GM11168 (cell line): ENCODE data around the gene RORC.
"Not testable (repeated sequence)": the region's sequence is repeated elsewhere in the genome, so short reads cannot be mapped to it uniquely, and the experiment has no call there.

Experiments
- in situ Hi-C: fragments of 300-500 bp; cut with MboI; formaldehyde crosslinking; loops from one replicate; pipeline ENCODE4 v1.12.0; 2022; ENCODE audit warnings: low sequenced_read_pairs; ENCODE audit not compliant: unreplicated experiment

RORC gene

DNA sequence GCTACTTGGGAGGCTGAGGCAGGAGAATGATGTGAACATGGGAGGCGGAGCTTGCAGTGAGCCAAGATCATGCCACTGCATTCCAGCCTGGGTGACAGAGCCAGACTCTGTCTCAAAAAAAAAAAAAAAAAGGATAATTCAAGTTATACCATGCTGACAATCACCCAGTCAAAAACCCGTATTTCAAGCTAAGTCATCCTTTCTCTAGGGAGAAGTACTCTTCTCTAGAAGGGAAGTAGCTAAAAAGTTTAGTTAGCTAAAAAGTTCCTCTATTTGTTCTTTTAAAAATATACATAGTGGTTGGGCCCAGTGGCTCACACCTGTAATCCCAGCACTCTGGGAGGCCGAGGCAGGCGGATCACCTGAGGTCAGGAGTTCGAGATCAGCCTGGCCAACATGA, 50.9 kb downstream of the RORC start:
- in situ Hi-C loops, result not testable (repeated sequence)

DNA sequence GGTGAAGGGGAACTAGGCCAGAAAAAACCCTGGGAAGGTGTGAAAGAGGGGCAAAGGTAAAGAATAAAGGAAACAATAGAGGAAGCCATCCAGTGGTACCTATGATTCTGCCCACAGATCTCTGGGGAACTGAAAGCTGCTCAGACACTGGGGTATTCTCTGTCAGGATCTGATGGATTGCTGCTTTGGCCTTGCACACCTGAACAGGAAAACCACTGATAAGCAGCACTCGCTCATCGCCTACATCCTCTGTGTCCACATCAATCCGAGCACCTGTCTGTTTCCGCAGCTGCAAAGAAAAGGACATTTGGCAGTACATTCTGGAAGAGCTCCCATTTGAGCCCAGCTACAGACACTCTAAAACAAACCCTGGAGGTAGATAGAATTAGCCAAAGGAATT, 51.8 kb downstream of the RORC start:
- in situ Hi-C loops, result no loop called here

DNA sequence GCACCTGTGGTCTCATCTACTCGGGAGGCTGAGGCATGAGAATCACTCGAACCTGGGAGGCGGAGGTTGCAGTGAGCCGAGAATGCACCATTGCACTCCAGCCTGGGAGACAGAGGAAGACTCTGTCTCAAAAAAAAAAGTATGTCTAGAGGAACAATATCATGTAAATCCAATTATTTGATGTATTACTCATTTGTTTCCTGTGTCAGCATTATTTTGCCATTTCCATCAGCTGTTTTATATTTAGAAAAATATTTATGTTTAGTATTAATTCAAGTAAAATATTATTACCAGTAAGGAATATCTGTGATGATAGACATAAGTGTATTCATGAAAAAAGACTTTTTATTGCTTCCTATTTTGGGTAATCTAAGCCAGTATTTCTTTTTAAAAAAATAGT, 54.3 kb downstream of the RORC start:
- in situ Hi-C loops, result no loop called here

DNA sequence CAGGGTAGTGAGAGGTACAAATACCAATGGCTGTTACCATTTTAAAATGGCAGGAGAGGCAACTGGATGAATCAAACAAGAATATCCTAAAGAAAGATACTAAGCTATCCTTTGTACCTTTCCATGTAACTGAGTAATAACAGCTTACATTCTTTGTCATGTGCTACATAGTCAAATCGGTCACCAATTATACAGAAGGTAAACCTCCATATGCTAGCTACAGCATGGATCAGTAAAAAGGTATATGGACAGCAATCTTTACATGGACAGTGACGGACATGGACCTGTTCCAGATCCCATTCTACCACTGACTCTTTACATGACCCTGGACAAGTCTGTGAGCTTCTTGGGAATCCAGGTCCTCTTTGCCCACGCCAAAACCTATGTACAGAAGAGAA, 54.9 kb downstream of the RORC start:
- in situ Hi-C loops, result no loop called here

DNA sequence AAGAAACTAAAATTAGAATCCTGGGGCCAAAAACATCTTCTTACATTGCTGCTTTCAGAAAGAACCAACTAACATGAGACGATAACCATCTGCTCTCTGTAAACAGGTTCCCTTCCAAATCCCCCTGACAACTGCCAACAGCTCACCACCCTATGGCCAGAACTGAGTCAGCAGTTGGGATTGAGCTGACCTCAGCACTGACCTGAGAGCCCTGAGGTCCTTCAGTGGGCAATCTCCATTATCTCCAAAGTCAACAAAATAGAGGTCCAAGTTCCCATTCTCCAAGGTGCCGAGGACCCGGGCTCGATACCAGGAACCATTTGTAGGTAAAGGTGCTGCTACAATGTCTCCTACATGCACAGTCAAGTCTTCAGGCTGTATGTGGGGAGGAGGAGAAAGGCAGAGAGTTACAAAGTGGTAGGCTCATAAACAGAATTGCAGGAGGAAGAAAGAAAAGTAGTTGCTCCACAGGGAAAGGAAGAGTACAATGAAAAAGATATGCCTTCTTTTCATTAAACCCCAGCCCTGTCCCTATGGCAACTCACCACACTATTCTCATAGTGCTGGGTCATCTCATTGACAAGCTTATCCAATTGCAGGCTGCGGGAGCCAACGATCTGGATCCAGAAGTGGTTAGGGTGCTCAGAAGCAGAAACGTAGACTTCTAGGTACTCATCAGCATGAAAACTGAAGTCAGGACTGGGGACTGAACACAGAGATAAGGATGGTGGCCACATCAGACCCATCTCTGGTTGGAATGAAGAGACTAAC, 55.5 kb downstream of the RORC start:
- in situ Hi-C loops, result no loop called here

DNA sequence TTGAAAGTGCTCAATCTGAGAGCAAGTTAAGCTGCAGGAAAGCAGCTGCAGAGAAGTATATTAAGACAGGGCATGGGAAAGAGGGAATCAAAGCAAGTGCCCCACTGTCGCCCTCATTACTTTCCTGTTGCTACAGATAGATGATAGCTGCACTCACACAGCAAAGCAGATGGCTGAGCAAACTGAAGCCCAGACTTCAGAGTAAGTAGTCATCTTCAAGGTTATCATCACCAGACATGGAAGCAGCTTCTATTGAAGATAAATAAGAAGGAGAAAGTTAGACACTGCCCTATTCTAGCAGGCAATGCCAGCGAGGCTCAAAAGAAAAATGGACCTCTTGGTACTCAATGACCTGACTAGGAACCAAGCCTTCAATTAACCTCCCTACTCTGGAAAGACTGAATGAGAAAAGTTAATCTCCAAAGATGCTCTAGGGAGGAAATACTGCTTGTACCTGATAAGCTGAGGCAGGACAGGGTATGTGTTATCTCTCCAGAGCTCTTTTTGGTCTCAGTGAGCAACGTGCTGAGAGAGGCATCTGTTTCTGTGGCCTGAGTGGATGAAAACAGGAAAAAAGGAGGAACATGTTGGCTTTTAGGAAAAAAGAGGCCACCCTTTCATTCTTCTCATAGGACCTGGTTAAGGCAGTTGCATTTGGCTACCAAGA, 57.2 kb downstream of the RORC start:
- in situ Hi-C loops, result no loop called here

DNA sequence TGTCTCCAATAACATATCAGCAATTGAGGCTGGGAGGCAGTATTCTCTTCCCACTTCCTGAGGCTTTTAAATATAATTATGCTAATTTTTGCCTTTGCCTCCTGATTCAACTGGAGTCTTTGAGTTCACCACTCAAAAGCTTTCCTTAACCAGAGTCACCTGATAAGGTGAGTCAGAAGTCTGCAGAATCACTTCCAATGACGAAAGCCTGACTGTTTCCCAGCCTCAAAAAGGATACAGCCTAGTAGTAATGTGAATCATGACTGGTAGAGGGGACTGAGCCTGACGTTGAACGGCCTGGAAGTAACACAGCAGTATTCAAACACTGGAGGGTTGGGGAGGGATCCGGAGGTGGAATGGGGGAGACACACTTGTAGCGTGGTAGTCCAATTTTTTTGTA, 57.9 kb downstream of the RORC start:
- in situ Hi-C loops, result no loop called here

DNA sequence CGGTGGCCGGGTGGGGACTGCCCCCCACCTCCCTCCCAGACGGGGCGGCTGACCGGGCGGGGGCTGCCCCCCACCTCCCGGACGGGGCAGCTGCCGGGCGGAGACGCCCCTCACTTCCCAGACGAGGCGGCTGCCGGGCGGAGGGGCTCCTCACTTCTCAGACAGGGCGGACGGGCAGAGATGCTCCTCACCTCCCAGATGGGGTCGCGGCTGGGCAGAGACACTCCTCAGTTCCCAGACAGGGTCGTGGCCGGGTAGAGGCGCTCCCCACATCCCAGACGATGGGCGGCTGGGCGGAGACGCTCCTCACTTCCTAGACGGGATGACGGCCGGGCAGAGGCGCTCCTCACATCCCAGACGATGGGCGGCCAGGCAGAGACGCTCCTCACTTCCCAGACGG, 62.3 kb downstream of the RORC start:
- in situ Hi-C loops, result not testable (repeated sequence)

DNA sequence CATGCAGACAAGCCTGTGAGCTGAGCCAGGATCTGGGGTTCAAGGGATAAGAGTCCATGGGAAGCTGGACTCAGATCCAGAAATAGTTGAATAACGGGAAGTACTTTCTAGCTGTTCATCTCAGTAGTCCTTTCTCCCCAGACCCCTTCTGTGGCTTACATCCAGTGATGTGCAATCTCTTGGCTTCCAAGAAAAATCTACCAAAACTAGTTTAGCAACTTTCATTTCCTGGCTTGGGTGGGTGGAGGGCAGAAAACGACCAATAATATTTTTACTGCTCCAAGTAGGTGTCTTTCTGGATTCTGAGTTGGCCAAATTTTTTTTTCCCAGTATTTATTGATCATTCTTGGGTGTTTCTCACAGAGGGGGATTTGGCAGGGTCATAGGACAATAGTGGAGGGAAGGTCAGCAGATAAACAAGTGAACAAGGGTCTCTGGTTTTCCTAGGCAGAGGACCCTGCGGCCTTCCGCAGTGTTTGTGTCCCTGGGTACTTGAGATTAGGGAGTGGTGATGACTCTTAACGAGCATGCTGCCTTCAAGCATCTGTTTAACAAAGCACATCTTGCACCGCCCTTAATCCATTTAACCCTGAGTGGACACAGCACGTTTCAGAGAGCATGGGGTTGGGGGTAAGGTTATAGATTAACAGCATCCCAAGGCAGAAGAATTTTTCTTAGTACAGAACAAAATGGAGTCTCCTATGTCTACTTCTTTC, 63.1 kb downstream of the RORC start:
- in situ Hi-C loops, result not testable (repeated sequence)

DNA sequence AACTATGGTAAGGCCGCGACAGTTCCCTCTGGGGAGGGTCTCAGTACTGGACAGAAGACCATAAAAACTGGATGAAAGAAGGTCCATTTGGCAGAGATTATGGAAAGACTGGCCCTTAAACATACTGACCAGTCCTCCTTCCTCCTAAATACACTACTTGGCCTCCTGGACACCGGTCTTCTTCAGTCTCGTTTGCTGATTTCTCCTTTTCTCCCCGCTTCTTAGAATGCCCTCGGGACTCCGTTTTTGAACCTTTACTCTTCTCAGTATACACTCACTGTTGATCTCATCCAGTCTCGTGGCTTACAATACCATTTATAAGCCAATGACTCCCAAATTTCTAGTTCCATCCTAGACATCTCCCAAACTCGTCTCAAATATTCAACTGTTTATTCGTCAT, 67.6 kb downstream of the RORC start:
- in situ Hi-C loops, result no loop called here

DNA sequence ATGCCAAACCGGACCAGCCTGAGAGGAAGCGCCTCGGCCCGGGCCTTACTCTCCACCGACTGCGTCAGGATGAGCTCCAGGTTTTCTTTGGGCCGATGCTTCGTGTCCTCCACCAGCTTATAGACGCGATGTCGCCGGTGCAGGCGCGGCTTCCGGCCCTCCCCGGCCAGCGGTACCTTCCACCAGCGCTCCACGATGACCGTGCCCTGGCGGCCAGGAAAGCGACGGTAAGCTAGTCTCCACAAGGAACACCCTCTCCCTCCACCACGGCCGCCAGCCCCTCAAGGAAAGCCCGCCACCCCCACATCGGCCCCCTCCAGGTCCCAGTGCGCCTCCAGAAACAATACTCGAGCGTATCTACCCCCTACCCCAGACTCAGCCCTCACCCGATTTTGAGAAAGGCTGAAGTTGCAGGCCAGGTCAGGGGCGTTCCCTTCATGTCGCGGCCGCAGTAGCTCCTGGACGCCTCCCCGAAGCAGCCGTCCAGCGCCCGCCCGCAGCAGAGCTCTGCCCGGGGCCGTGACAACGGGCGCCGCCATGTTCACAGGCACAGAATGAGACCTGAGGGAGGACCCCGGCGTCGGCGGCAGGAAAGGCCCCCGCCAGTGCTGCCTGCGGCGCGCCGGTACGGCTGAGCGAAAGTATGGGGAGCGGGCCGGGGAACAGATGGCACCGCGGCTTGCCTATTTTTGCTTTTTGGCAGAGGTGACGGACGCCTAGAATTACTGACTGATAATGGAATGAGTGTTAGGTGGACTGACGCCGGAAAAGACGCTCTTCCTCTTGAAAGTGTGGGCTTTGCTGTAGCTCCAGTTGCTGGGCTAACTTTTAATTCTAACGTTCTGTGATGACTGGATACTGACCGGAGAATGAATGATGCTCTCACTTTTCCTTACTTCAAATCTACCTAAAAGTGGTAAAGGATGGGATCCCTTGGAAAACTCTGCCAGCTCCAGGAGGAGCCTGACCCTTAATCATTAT, 68.4 kb downstream of the RORC start, which contains the start of gene MRPL9:
MRPL9 (minus strand) TSS at position 556 of the 981 bp plus-strand sequence; CDS start at position 539, 17 bp downstream.
- in situ Hi-C loops, result no loop called here

DNA sequence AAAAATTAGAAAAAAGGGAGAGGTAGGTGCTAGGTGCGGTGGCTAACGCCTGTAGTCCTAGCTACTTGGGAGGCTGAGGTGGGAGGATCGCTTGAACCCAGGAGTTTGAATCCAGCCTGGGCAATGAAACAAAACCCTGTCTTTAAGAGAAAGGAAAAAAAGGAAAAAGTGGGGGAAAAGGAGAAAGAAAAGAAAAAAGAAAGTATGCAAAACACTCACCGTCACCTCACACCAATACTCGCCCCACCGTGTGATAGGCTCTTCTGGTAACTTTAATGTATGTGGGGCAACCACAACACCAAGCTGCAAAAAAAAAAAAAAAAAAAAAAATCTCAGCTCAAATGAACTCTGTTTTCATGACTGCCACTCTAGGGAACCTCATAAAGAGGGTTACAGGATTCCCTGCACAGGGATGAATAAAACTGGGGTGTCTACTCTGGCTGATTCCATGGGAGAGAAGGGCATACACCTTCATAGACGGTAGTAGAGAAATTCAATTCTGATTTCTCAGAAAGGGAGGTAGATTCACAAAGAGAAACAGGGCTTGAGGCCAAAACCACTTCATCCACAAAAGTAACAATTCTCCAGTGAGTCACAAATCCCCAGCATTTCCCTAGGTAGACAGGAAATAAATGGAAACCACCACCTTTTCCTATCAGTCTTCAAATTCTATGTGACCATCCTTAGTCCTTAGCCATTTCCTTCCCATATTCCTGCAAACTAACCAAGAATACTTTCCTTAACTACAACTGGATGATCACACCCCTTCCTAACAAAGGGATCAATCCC, 70.8 kb downstream of the RORC start:
- in situ Hi-C loops, result no loop called here

DNA sequence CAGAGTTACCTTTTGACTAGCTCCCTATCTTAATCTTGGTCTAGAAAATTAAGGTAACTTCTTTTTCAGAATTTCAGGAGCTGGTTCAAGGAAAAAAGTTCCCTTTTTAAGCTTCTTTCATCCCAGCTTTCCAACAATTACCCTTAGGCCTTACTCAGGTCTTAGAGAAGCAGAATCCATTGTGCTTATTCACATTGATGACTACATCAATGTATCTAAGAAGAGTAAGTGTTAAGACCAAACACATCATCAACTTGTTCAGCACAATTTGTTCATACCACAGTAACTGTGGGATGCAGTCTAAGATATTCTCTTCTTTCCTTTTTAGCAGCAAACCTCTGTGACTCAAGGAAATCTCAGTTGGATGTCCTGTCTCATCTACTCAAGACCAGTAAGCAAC, 72.4 kb downstream of the RORC start:
- in situ Hi-C loops, result no loop called here

DNA sequence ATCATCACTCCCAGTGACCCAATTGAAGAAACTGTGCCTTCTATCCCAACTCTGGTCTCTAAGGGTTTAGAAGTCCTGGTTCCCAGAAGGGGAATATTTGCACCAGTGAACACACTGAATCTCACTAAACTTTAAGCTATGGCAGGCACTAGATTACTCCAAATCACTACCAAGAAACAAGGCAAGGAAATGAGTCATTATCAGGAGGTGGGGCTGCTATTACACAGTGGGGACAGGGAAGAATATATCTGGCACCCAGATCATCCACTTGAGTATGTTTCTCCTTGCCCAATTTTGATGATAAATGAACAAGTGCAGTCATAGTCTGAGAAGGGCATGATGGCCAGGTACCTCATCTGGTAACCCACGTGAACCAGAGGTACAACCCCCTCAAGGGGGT, 75.3 kb downstream of the RORC start:
- in situ Hi-C loops, result no loop called here
